ENCODE measurements around the gene RBMX. TPM values are rescaled to one million over a fixed set of nuclear protein-coding genes. Genes with fewer than 3 reads are reported as not detected.
"Not testable (repeated sequence)": the region's sequence is repeated elsewhere in the genome, so short reads cannot be mapped to it uniquely, and the experiment has no call there.

Gene RBMX
- total and polyA plus RNA-seq, 2 of the 4 experiments (the other 2 are of a cell fraction), result 151 to 337 TPM

DNA sequence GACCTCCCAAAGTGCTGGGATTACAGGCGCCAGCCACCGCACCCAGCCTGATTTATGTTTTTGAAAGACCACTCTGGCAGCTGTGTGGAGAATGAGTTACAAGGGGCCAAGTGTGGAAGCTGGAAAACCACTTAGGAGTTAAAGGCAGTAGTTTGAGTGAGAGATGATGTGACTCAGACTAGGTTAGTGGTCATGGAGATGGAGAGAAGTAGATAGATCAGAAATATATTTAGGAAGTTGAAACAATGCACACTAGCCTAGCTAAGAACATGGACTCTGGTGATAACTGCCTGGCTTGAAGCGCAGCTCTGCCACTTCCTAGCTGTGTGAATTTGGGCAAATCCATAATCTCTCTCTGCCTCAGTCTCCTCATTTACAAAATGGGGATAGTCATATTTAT is 11.9 kb upstream of the RBMX start:
- dilution Hi-C loops (cut with HindIII; ENCODE audit: low sequenced_read_pairs, unreplicated experiment), result no loop called here
- POLR2A ChIA-PET (ENCODE audit: unreplicated experiment), result interaction anchor here (1.0 kb wide), 1 partner anchor 12 kb away, joined by 4 read pairs; the partner anchor contains the start of gene RBMX
- intact Hi-C loops (cut with micrococcal nuclease), result no loop called here

GRCh38 chrX:136890596-136890995 is 10.1 kb upstream of the RBMX start:
- H4K5ac ChIP-seq (ENCODE audit: low read depth, low read length); H2BK20ac ChIP-seq (ENCODE audit: low read depth, low read length); intact Hi-C loops (cut with micrococcal nuclease); in situ Hi-C loops (cut with MboI; ENCODE audit: low sequenced_read_pairs); H3K79me1 ChIP-seq (ENCODE audit: low read depth in 1 of 2, low read length in 2 of 2); DNase-seq; H3K27me3 ChIP-seq (ENCODE audit: control insufficient read depth, insufficient read depth, low read length); dilution Hi-C loops (cut with HindIII; ENCODE audit: low sequenced_read_pairs, unreplicated experiment); H3K9me3 ChIP-seq (ENCODE audit: control insufficient read depth, insufficient read depth, low read length); POLR2A ChIA-PET (ENCODE audit: unreplicated experiment); H2BK5ac ChIP-seq (ENCODE audit: low read depth, low read length, poor library complexity, severe bottlenecking); H4K8ac ChIP-seq (ENCODE audit: low read depth in 2 of 2, low read length in 2 of 2); H3K23ac ChIP-seq (ENCODE audit: low read depth, low read length); H3K18ac ChIP-seq (ENCODE audit: low read depth, low read length); H3K4me3 ChIP-seq (ENCODE audit: insufficient read depth, low read depth, low read length); H3K36me3 ChIP-seq (ENCODE audit: control insufficient read depth, insufficient read depth, low read length); BruUV-seq (replicated peaks); ATAC-seq (ENCODE audit: low read depth); H2AK5ac ChIP-seq (ENCODE audit: low read depth, low read length); H3K9ac ChIP-seq (ENCODE audit: low read depth, low read length); H4K20me1 ChIP-seq (ENCODE audit: insufficient read depth, low read length); H2AK9ac ChIP-seq (replicated peaks; ENCODE audit: low read depth, low read length, poor library complexity); H3K56ac ChIP-seq (ENCODE audit: extremely low read depth, insufficient read depth, low read length); H2BK15ac ChIP-seq (ENCODE audit: low read depth, low read length); H3K4me1 ChIP-seq (ENCODE audit: control insufficient read depth, insufficient read depth, low read length); H3K9me1 ChIP-seq (ENCODE audit: insufficient read depth, low read length); H3K4me2 ChIP-seq (ENCODE audit: low read depth, low read length); H3K4ac ChIP-seq (ENCODE audit: low read depth, low read length); H2BK120ac ChIP-seq (ENCODE audit: low read depth, low read length); H2AFZ ChIP-seq (replicated peaks; ENCODE audit: low read length, poor library complexity); H3K14ac ChIP-seq (replicated peaks; ENCODE audit: low read depth, low read length); H3K27ac ChIP-seq (ENCODE audit: insufficient read depth, low read length); H4K91ac ChIP-seq (ENCODE audit: insufficient read depth, low read depth, low read length): not testable (repeated sequence)
- CTCF ChIA-PET, result interaction anchor here (0.7 kb wide), 1 partner anchor 167 kb away, joined by 3 read pairs; no protein-coding TSS in a partner anchor
- WGBS, 2 experiments (ENCODE audit: extremely low coverage in 2 of 2, insufficient read length in 1 of 2), result no CpG with 5 or more reads among the region's 6 CpGs

More for the DNA sequence above, 11.9 kb upstream of the RBMX start:
- Histone ChIP-seq H3K9me1 (ENCODE audit: insufficient read depth, low read length) (no peaks in the 10 kb centered on the region), H3K4me2 (ENCODE audit: low read depth, low read length) (no peak overlapping the region), H3K23ac (ENCODE audit: low read depth, low read length) (no peak overlapping the region), H3K27ac (ENCODE audit: insufficient read depth, low read length) (no peak overlapping the region), H2AK9ac (replicated peaks; ENCODE audit: low read depth, low read length, poor library complexity) (no peak overlapping the region), H3K4ac (ENCODE audit: low read depth, low read length) (no peak overlapping the region), H4K5ac (ENCODE audit: low read depth, low read length) (no peak overlapping the region), H3K9me3 (ENCODE audit: control insufficient read depth, insufficient read depth, low read length) (no peaks in the 10 kb centered on the region), H2AFZ (replicated peaks; ENCODE audit: low read length, poor library complexity) (no peak overlapping the region), H2BK5ac (ENCODE audit: low read depth, low read length, poor library complexity, severe bottlenecking) (no peak overlapping the region), H3K4me3 (ENCODE audit: insufficient read depth, low read depth, low read length) (no peak overlapping the region), H2BK20ac (ENCODE audit: low read depth, low read length) (no peak overlapping the region), H4K91ac (ENCODE audit: insufficient read depth, low read depth, low read length) (no peak overlapping the region), H3K27me3 (ENCODE audit: control insufficient read depth, insufficient read depth, low read length) (no peaks in the 10 kb centered on the region; the same call in 1 of the 2 replicates), H2BK120ac (ENCODE audit: low read depth, low read length) (no peak overlapping the region), H4K20me1 (ENCODE audit: insufficient read depth, low read length) (no peaks in the 10 kb centered on the region), H3K4me1 (ENCODE audit: control insufficient read depth, insufficient read depth, low read length) (no peaks in the 10 kb centered on the region), H2AK5ac (ENCODE audit: low read depth, low read length) (no peak overlapping the region), H3K9ac (ENCODE audit: low read depth, low read length) (no peak overlapping the region), H3K36me3 (ENCODE audit: control insufficient read depth, insufficient read depth, low read length) (no peaks in the 10 kb centered on the region), H2BK15ac (ENCODE audit: low read depth, low read length) (no peak overlapping the region), H3K14ac (replicated peaks; ENCODE audit: low read depth, low read length) (no peak overlapping the region), H3K56ac (ENCODE audit: extremely low read depth, insufficient read depth, low read length) (no peak overlapping the region), H3K79me1 (ENCODE audit: low read depth in 1 of 2, low read length in 2 of 2) (no peaks in the 10 kb centered on the region), H4K8ac (ENCODE audit: low read depth in 2 of 2, low read length in 2 of 2) (no peak overlapping the region), H3K18ac (ENCODE audit: low read depth, low read length) (no peak overlapping the region)
- BruUV-seq (replicated peaks), result no TSS peak
- no CpG with 5 or more reads among the region's 3 CpGs for WGBS, 2 experiments (ENCODE audit: extremely low coverage in 2 of 2, insufficient read length in 1 of 2)
- no peak for TF ChIP-seq CEBPB (IDR thresholded peaks at IDR 0.05; ENCODE audit: low read depth, low read length)
- no peak for TF ChIP-seq RAD21 (IDR thresholded peaks at IDR 0.05; ENCODE audit: low read length)
- no peak for TF ChIP-seq MXI1 (IDR thresholded peaks at IDR 0.05; ENCODE audit: borderline replicate concordance, low read depth, low read length)
- TF ChIP-seq MAFK (IDR thresholded peaks at IDR 0.05; ENCODE audit: low read depth, low read length), result no peak
- no peak for TF ChIP-seq POLR2A (IDR thresholded peaks at IDR 0.05; ENCODE audit: low read depth, low read length)
- TF ChIP-seq MAZ (IDR thresholded peaks at IDR 0.05; ENCODE audit: borderline replicate concordance, low read depth, low read length), result no peak
- no peak for TF ChIP-seq RFX5 (IDR thresholded peaks at IDR 0.05; ENCODE audit: low read depth, low read length)
- no peak for TF ChIP-seq BHLHE40 (IDR thresholded peaks at IDR 0.05; ENCODE audit: low read depth, low read length)
- no peak for TF ChIP-seq CHD1 (IDR thresholded peaks at IDR 0.05; ENCODE audit: low read depth, low read length)
- TF ChIP-seq SMC3 (IDR thresholded peaks at IDR 0.05; ENCODE audit: low read depth, low read length), result no peak
- no peak for TF ChIP-seq FOS (IDR thresholded peaks at IDR 0.05; ENCODE audit: low read depth, low read length)
- no peak for TF ChIP-seq USF2 (IDR thresholded peaks at IDR 0.05; ENCODE audit: low read depth, low read length)
- DNase-seq (no peak), ATAC-seq (ENCODE audit: low read depth) (no peak)
- in situ Hi-C loops (cut with MboI; ENCODE audit: low sequenced_read_pairs), result no loop called here
- CTCF ChIA-PET, result no interaction called here
